CD8-positive, alpha-beta memory T cell (primary cell): ENCODE data around the gene HOXD9. TPM values are rescaled to one million over a fixed set of nuclear protein-coding genes. Genes with fewer than 3 reads are reported as not detected.

ENCODE experiments used
- CTCF ChIA-PET: fragments of 350-600 bp; sonication (Branson Sonifier 250); formaldehyde crosslinking; loops from one replicate; lab custom pipeline; 2021; ENCODE audit warnings: antibody characterized with exemption; lab: Charles Lee
- POLR2A ChIA-PET: fragments of 350-600 bp; sonication (Branson Sonifier 250); formaldehyde crosslinking; loops from one replicate; lab custom pipeline; 2021; ENCODE audit warnings: antibody characterized with exemption; lab: Charles Lee
- DNase-seq, 5 donors: peaks; one replicate each; pipeline versions ENCODE4 v3.0.0 to v3.0.0-alpha.2; 2020 to 2022; ENCODE audit warnings: mixed read lengths in 1 of 5
- H3K27ac ChIP-seq: one replicate; pipeline ENCODE4 v1.7.0; 2013; ENCODE audit warnings: low read depth, mild to moderate bottlenecking, low read length, moderate library complexity
- H3K27me3 ChIP-seq: 2 replicates; pipeline ENCODE4 v1.7.0; 2013; ENCODE audit warnings: low read length, mild to moderate bottlenecking; ENCODE audit not compliant: insufficient read depth, poor library complexity, severe bottlenecking
- H3K36me3 ChIP-seq: 2 replicates; pipeline ENCODE4 v1.7.0; 2013; ENCODE audit warnings: mild to moderate bottlenecking, low read length, moderate library complexity; ENCODE audit not compliant: insufficient read depth
- H3K4me1 ChIP-seq: 2 replicates; pipeline ENCODE4 v1.7.0; 2013; ENCODE audit warnings: mild to moderate bottlenecking, low read length, moderate library complexity; ENCODE audit not compliant: insufficient read depth
- H3K4me3 ChIP-seq: 2 replicates; pipeline ENCODE4 v1.7.0; 2013; ENCODE audit warnings: mild to moderate bottlenecking, low read length
- H3K9me3 ChIP-seq: 2 replicates; pipeline ENCODE4 v1.7.0; 2013; ENCODE audit warnings: mild to moderate bottlenecking, low read length
- H3K27ac Mint-ChIP-seq, 8 donors: one replicate each; pipeline ENCODE4 v1.8.0; 2020 to 2021; ENCODE audit warnings: mixed read lengths in 8 of 8, mild to moderate bottlenecking in 6 of 8, inconsistent platforms in 3 of 8, moderate library complexity in 3 of 8
- H3K27me3 Mint-ChIP-seq, 2 donors: one replicate each; pipeline ENCODE4 v1.8.0; 2020 to 2021; ENCODE audit warnings: mixed read lengths in 2 of 2, mild to moderate bottlenecking in 1 of 2, moderate library complexity in 1 of 2
- H3K36me3 Mint-ChIP-seq, 3 donors: one replicate each; pipeline ENCODE4 v1.8.0; 2020 to 2021; ENCODE audit warnings: mixed read lengths in 3 of 3, inconsistent platforms in 1 of 3, mild to moderate bottlenecking in 1 of 3
- H3K4me1 Mint-ChIP-seq, 3 donors: one replicate each; pipeline ENCODE4 v1.8.0; 2020 to 2021; ENCODE audit warnings: mixed read lengths in 3 of 3, inconsistent platforms in 1 of 3, mild to moderate bottlenecking in 1 of 3
- H3K4me3 Mint-ChIP-seq, 7 donors: one replicate each; pipeline ENCODE4 v1.8.0; 2020 to 2021; ENCODE audit warnings: mixed read lengths in 7 of 7, mild to moderate bottlenecking in 6 of 7, moderate library complexity in 4 of 7, inconsistent platforms in 2 of 7
- H3K9me3 Mint-ChIP-seq, 5 donors: one replicate each; pipeline ENCODE4 v1.8.0; 2020 to 2022; ENCODE audit warnings: mixed read lengths in 5 of 5, mild to moderate bottlenecking in 3 of 5, moderate library complexity in 2 of 5, inconsistent platforms in 1 of 5
- polyA plus RNA-seq: library from polyadenylated mRNA; unstranded; fragments of 300-500 nt; fragmentation: Illumina TruSeq; gene quantifications from one replicate; pipeline ENCODE4 v1.2.3, GENCODE V29; 2021
- total RNA-seq, 2 experiments: library from RNA; stranded (reverse); gene quantifications; one replicate each; pipeline ENCODE4 v1.2.3, GENCODE V29; 2021

The HOXD9 gene
- total and polyA plus RNA-seq, 3 experiments from 2014 or later: not detected

GRCh38 chr2:176161825-176162626 is 39.5 kb downstream of the HOXD9 start:
- Mint-ChIP-seq H3K27me3 (peaks cover 76 to 88% of the 10 kb centered on the region in 2 donors), H3K4me1 (peaks cover 11 to 21% (median 20%) of the 10 kb centered on the region in 3 donors), H3K36me3 (no peaks in the 10 kb centered on the region), H3K9me3 (peaks cover 0 to 16% (median 5%) of the 10 kb centered on the region in 5 donors), H3K4me3 (peak overlapping the region in 1 of 7 donors; percentile 6), H3K27ac (no peak overlapping the region)
- no peaks in the 10 kb centered on the region for H3K9me3 ChIP-seq
- DNase-seq: no peak
- H3K4me1 ChIP-seq: peaks cover 5% of the 10 kb centered on the region
- H3K27me3 ChIP-seq: peaks cover 85% of the 10 kb centered on the region
- ChIA-PET POLR2A (no interaction called here), CTCF (interaction anchor here (1.0 to 1.2 kb wide), 3 partner anchors 9 to 293 kb away, joined by 3 read pairs; no protein-coding TSS in a partner anchor)
- no peak overlapping the region for H3K4me3 ChIP-seq
- no peak overlapping the region for H3K27ac ChIP-seq
- H3K36me3 ChIP-seq: no peaks in the 10 kb centered on the region

- DNase-seq: no peak
- Histone ChIP-seq H3K27me3 (peaks cover 76% of the 10 kb centered on the region), H3K9me3 (no peaks in the 10 kb centered on the region), H3K4me1 (no peaks in the 10 kb centered on the region), H3K27ac (no peak overlapping the region), H3K36me3 (no peaks in the 10 kb centered on the region), H3K4me3 (no peak overlapping the region)
- CTCF ChIA-PET: interaction anchor here (1.0 kb wide), 2 partner anchors 8 to 292 kb away, joined by 3 read pairs; no protein-coding TSS in a partner anchor
- peaks cover 0 to 19% (median 7%) of the 10 kb centered on the region in 5 donors for H3K9me3 Mint-ChIP-seq
- peak overlapping the region in 2 of 8 donors; percentile 35 to 58 for H3K27ac Mint-ChIP-seq
- POLR2A ChIA-PET: no interaction called here
- H3K4me3 Mint-ChIP-seq: peak overlapping the region in 1 of 7 donors; percentile 8
- no peaks in the 10 kb centered on the region for H3K36me3 Mint-ChIP-seq
- peaks cover 8 to 15% (median 14%) of the 10 kb centered on the region in 3 donors for H3K4me1 Mint-ChIP-seq
- H3K27me3 Mint-ChIP-seq: peaks cover 78 to 90% of the 10 kb centered on the region in 2 donors
Measured at GRCh38 chr2:176162911-176163671, 40.6 kb downstream of the HOXD9 start.

GRCh38 chr2:176163672-176164056 is 41.1 kb downstream of the HOXD9 start:
- Mint-ChIP-seq H3K27me3 (peaks cover 74 to 84% of the 10 kb centered on the region in 2 donors), H3K36me3 (no peaks in the 10 kb centered on the region), H3K4me3 (peak overlapping the region in 1 of 7 donors; percentile 42), H3K4me1 (peaks cover 6 to 11% (median 10%) of the 10 kb centered on the region in 3 donors), H3K27ac (peak overlapping the region in 2 of 8 donors; percentile 35 to 58), H3K9me3 (peaks cover 0 to 17% (median 7%) of the 10 kb centered on the region in 5 donors)
- Histone ChIP-seq H3K27ac (no peak overlapping the region), H3K4me1 (no peaks in the 10 kb centered on the region), H3K36me3 (no peaks in the 10 kb centered on the region), H3K9me3 (no peaks in the 10 kb centered on the region), H3K27me3 (peaks cover 72% of the 10 kb centered on the region), H3K4me3 (no peak overlapping the region)
- no peak for DNase-seq
- POLR2A ChIA-PET: no interaction called here
- CTCF ChIA-PET: no interaction called here

GRCh38 chr2:176164201-176164600 is 41.7 kb downstream of the HOXD9 start:
- H3K9me3 ChIP-seq: no peaks in the 10 kb centered on the region
- H3K4me3 ChIP-seq: no peak overlapping the region
- POLR2A ChIA-PET: no interaction called here
- no peaks in the 10 kb centered on the region for H3K4me1 ChIP-seq
- H3K36me3 ChIP-seq: no peaks in the 10 kb centered on the region
- Mint-ChIP-seq H3K4me3 (peak overlapping the region in 4 of 7 donors; percentile 5 to 42 (median 31)), H3K36me3 (no peaks in the 10 kb centered on the region), H3K27me3 (peaks cover 74 to 87% of the 10 kb centered on the region in 2 donors), H3K4me1 (peaks cover 6 to 11% (median 10%) of the 10 kb centered on the region in 3 donors), H3K9me3 (peaks cover 0 to 17% (median 7%) of the 10 kb centered on the region in 5 donors), H3K27ac (peak overlapping the region in 2 of 8 donors; percentile 4 to 45)
- H3K27me3 ChIP-seq: peaks cover 71% of the 10 kb centered on the region
- CTCF ChIA-PET: no interaction called here
- no peak overlapping the region for H3K27ac ChIP-seq
- DNase-seq: no peak

GRCh38 chr2:176164611-176165369 is 42.3 kb downstream of the HOXD9 start:
- ChIA-PET CTCF (no interaction called here), POLR2A (no interaction called here)
- Mint-ChIP-seq H3K4me1 (peaks cover 6 to 11% (median 10%) of the 10 kb centered on the region in 3 donors), H3K4me3 (peak overlapping the region in 3 of 7 donors; percentile 20 to 65 (median 22)), H3K36me3 (peaks cover 0 to 4% (median 0%) of the 10 kb centered on the region in 3 donors), H3K27me3 (peaks cover 77 to 88% of the 10 kb centered on the region in 2 donors), H3K9me3 (peaks cover 0 to 17% (median 7%) of the 10 kb centered on the region in 5 donors), H3K27ac (peak overlapping the region in 1 of 8 donors; percentile 4)
- H3K27me3 ChIP-seq: peaks cover 66% of the 10 kb centered on the region
- no peak for DNase-seq
- H3K9me3 ChIP-seq: no peaks in the 10 kb centered on the region
- no peaks in the 10 kb centered on the region for H3K4me1 ChIP-seq
- no peak overlapping the region for H3K4me3 ChIP-seq
- H3K36me3 ChIP-seq: no peaks in the 10 kb centered on the region
- H3K27ac ChIP-seq: no peak overlapping the region

- peaks cover 6 to 11% (median 6%) of the 10 kb centered on the region in 3 donors for H3K4me1 Mint-ChIP-seq
- H3K27ac ChIP-seq: no peak overlapping the region
- no peak for DNase-seq
- peaks cover 66% of the 10 kb centered on the region for H3K27me3 ChIP-seq
- no peaks in the 10 kb centered on the region for H3K4me1 ChIP-seq
- peaks cover 80 to 91% of the 10 kb centered on the region in 2 donors for H3K27me3 Mint-ChIP-seq
- no peak overlapping the region for H3K27ac Mint-ChIP-seq
- ChIA-PET POLR2A (no interaction called here), CTCF (no interaction called here)
- peaks cover 0 to 17% (median 7%) of the 10 kb centered on the region in 5 donors for H3K9me3 Mint-ChIP-seq
- H3K36me3 ChIP-seq: no peaks in the 10 kb centered on the region
- peaks cover 0 to 5% (median 0%) of the 10 kb centered on the region in 3 donors for H3K36me3 Mint-ChIP-seq
- no peak overlapping the region for H3K4me3 ChIP-seq
- no peaks in the 10 kb centered on the region for H3K9me3 ChIP-seq
- no peak overlapping the region for H3K4me3 Mint-ChIP-seq
Measured at GRCh38 chr2:176165370-176166050, 43.0 kb downstream of the HOXD9 start.

GRCh38 chr2:176166272-176166671 is 43.8 kb downstream of the HOXD9 start:
- ChIA-PET CTCF (no interaction called here), POLR2A (no interaction called here)
- H3K27ac Mint-ChIP-seq: no peak overlapping the region
- peaks cover 0 to 5% (median 0%) of the 10 kb centered on the region in 3 donors for H3K36me3 Mint-ChIP-seq
- no peak overlapping the region for H3K4me3 Mint-ChIP-seq
- no peak overlapping the region for H3K4me3 ChIP-seq
- peaks cover 0 to 14% (median 7%) of the 10 kb centered on the region in 5 donors for H3K9me3 Mint-ChIP-seq
- no peaks in the 10 kb centered on the region for H3K9me3 ChIP-seq
- DNase-seq: no peak
- peaks cover 80 to 90% of the 10 kb centered on the region in 2 donors for H3K27me3 Mint-ChIP-seq
- H3K4me1 Mint-ChIP-seq: peaks cover 4 to 11% (median 6%) of the 10 kb centered on the region in 3 donors
- peaks cover 66% of the 10 kb centered on the region for H3K27me3 ChIP-seq
- H3K27ac ChIP-seq: no peak overlapping the region
- H3K36me3 ChIP-seq: no peaks in the 10 kb centered on the region
- no peaks in the 10 kb centered on the region for H3K4me1 ChIP-seq
